ENCODE data around the gene ZNF664. TPM values are rescaled to one million over a fixed set of nuclear protein-coding genes. Genes with fewer than 3 reads are reported as not detected.

Gene ZNF664
- polyA plus RNA-seq, 1 donor from 2014 or later: 146 TPM

GRCh38 chr12:124011435-124012115, 38.6 kb downstream of the ZNF664 start:
- TF ChIP-seq EP300 (conservative IDR thresholded peaks at IDR 0.05; ENCODE audit: poor library complexity, severe bottlenecking) (no peak), POLR2AphosphoS5 (IDR thresholded peaks at IDR 0.05) (no peak), TAF1 (IDR thresholded peaks at IDR 0.05; ENCODE audit: low read depth) (no peak), MXI1 (conservative IDR thresholded peaks at IDR 0.05; ENCODE audit: poor library complexity, severe bottlenecking) (no peak)
- H3K36me3 ChIP-seq (ENCODE audit: insufficient read depth, low read length): peaks cover 16% of the 10 kb centered on the region
- no peaks in the 10 kb centered on the region for H4K20me1 ChIP-seq (ENCODE audit: insufficient read depth)

DNA sequence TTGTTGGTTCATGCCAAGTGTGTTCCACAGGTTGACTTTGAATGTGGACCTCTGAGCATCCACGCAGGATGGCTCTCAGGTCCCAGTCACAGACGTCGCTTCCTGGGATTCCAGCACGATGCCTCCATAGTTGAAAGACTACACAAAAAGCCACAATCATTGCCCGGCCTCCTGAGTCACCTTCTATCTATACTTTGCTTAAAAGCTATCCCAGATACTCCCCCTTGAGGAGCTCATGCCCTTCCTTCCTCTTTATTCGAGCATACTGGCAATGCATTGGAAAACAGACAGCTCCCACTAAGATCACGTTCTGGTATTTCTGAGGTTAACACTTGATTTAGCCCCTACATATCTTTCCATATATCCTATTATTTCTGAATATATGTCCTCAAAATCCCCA, 40.1 kb downstream of the ZNF664 start:
- Histone ChIP-seq H3K4me2 (ENCODE audit: low read length) (no peak overlapping the region), H3K36me3 (ENCODE audit: insufficient read depth, low read length) (peaks cover 16% of the 10 kb centered on the region), H3K27ac (ENCODE audit: low read length) (no peak overlapping the region), H3K27me3 (ENCODE audit: insufficient read depth, low read depth, low read length) (no peaks in the 10 kb centered on the region), H3K79me2 (replicated peaks; ENCODE audit: insufficient read depth, low read length) (no peaks in the 10 kb centered on the region), H3K9me3 (ENCODE audit: low read length) (no peaks in the 10 kb centered on the region), H3K4me3 (ENCODE audit: low read length) (no peak overlapping the region), H4K20me1 (ENCODE audit: insufficient read depth) (no peaks in the 10 kb centered on the region), H3K9ac (ENCODE audit: low read length) (no peak overlapping the region), H3K9me2 (ENCODE audit: insufficient read depth, low read length) (no peaks in the 10 kb centered on the region), H2AFZ (ENCODE audit: low read depth, low read length) (no peak overlapping the region), H3F3A (ENCODE audit: insufficient read depth, low read length, poor library complexity, severe bottlenecking) (no peaks in the 10 kb centered on the region)
- TF ChIP-seq RAD21 (conservative IDR thresholded peaks at IDR 0.05): no peak
- no peak for TF ChIP-seq SMC3 (conservative IDR thresholded peaks at IDR 0.05; ENCODE audit: poor library complexity)
- TF ChIP-seq EP300 (conservative IDR thresholded peaks at IDR 0.05; ENCODE audit: poor library complexity, severe bottlenecking): no peak
- TF ChIP-seq CTCF (IDR thresholded peaks at IDR 0.05; ENCODE audit: poor library complexity, severe bottlenecking): no peak
- TF ChIP-seq POLR2AphosphoS5 (IDR thresholded peaks at IDR 0.05): no peak
- TF ChIP-seq MXI1 (conservative IDR thresholded peaks at IDR 0.05; ENCODE audit: poor library complexity, severe bottlenecking): no peak
- TF ChIP-seq EZH2 (IDR thresholded peaks at IDR 0.05; ENCODE audit: borderline replicate concordance, insufficient read depth, low read length, poor library complexity, severe bottlenecking): no peak
- TF ChIP-seq TAF1 (IDR thresholded peaks at IDR 0.05; ENCODE audit: low read depth): no peak
- TF ChIP-seq, protein P1, sequence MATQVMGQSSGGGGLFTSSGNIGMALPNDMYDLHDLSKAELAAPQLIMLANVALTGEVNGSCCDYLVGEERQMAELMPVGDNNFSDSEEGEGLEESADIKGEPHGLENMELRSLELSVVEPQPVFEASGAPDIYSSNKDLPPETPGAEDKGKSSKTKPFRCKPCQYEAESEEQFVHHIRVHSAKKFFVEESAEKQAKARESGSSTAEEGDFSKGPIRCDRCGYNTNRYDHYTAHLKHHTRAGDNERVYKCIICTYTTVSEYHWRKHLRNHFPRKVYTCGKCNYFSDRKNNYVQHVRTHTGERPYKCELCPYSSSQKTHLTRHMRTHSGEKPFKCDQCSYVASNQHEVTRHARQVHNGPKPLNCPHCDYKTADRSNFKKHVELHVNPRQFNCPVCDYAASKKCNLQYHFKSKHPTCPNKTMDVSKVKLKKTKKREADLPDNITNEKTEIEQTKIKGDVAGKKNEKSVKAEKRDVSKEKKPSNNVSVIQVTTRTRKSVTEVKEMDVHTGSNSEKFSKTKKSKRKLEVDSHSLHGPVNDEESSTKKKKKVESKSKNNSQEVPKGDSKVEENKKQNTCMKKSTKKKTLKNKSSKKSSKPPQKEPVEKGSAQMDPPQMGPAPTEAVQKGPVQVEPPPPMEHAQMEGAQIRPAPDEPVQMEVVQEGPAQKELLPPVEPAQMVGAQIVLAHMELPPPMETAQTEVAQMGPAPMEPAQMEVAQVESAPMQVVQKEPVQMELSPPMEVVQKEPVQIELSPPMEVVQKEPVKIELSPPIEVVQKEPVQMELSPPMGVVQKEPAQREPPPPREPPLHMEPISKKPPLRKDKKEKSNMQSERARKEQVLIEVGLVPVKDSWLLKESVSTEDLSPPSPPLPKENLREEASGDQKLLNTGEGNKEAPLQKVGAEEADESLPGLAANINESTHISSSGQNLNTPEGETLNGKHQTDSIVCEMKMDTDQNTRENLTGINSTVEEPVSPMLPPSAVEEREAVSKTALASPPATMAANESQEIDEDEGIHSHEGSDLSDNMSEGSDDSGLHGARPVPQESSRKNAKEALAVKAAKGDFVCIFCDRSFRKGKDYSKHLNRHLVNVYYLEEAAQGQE (IDR thresholded peaks at IDR 0.05; ENCODE audit: borderline replicate concordance): no peak

More at GRCh38 chr12:124011435-124012115, 38.6 kb downstream of the ZNF664 start:
- H3K4me3 ChIP-seq (ENCODE audit: low read length): no peak overlapping the region
- H3K4me2 ChIP-seq (ENCODE audit: low read length): no peak overlapping the region
- H3K9ac ChIP-seq (ENCODE audit: low read length): no peak overlapping the region
- no peaks in the 10 kb centered on the region for H3F3A ChIP-seq (ENCODE audit: insufficient read depth, low read length, poor library complexity, severe bottlenecking)
- H3K9me3 ChIP-seq (ENCODE audit: low read length): no peaks in the 10 kb centered on the region
- no peaks in the 10 kb centered on the region for H3K9me2 ChIP-seq (ENCODE audit: insufficient read depth, low read length)
- no peaks in the 10 kb centered on the region for H3K27me3 ChIP-seq (ENCODE audit: insufficient read depth, low read depth, low read length)
- H3K79me2 ChIP-seq (replicated peaks; ENCODE audit: insufficient read depth, low read length): no peaks in the 10 kb centered on the region
- no peak overlapping the region for H2AFZ ChIP-seq (ENCODE audit: low read depth, low read length)
- H3K27ac ChIP-seq (ENCODE audit: low read length): no peak overlapping the region
